Measurements from ENCODE around the gene SMYD3. TPM values are rescaled to one million over a fixed set of nuclear protein-coding genes. Genes with fewer than 3 reads are reported as not detected.

Gene SMYD3
- total RNA-seq, 2 experiments from 2014 or later: 17.1 TPM

DNA sequence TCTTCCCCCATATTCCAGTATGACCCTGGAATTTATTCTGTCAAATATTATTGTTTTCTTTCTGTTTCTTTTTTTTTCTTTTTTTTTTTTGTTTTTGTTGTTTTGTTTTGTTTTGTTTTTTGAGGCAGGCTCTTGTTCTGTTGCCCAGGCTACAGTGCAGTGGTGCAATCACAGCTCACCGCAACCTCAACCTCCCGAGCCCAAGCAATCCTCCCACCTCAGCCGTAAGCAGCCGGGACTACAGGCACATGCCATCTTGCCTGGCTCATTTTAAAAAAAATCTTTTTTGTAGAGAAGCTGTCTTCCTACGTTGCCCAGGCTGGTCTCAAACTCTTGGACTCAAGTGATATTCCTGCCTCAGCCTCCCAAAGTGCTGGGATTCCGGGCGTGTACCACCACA, 237.6 kb downstream of the SMYD3 start:
- POLR2A ChIA-PET: no interaction called here
- Mint-ChIP-seq H3K9me3 (peaks cover 4% of the 10 kb centered on the region), H3K36me3 (ENCODE audit: low read depth) (no peaks in the 10 kb centered on the region), H3K27ac (no peak overlapping the region), H3K27me3 (no peaks in the 10 kb centered on the region), H3K4me3 (no peak overlapping the region), H3K4me1 (no peaks in the 10 kb centered on the region)
- no peak for DNase-seq
- CTCF ChIA-PET: interaction anchor here (0.6 kb wide), 2 partner anchors 18 to 47 kb away, joined by 3 to 7 read pairs; no protein-coding TSS in a partner anchor

DNA sequence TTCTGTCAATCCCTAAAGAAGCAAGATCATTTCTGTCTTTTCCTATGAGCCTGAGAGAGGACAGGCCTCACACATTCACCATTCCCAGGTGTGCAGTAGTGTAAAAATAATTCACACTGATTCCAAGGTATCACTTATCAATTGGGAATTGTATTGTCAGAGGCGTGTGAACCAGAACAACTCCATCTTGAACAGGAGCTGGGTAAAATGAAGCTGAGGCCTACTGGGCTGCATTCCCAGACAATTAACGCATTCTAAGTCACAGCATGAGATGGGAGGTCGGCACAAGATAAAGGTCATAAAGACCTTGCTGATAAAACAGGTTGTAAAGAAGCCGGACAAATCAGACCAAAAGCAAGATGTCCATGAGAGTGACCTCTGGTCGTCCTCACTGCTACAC, 239.2 kb downstream of the SMYD3 start:
- H3K36me3 Mint-ChIP-seq (ENCODE audit: low read depth): no peaks in the 10 kb centered on the region
- POLR2A ChIA-PET: no interaction called here
- H3K27ac Mint-ChIP-seq: no peak overlapping the region
- no peaks in the 10 kb centered on the region for H3K4me1 Mint-ChIP-seq
- no peaks in the 10 kb centered on the region for H3K27me3 Mint-ChIP-seq
- H3K4me3 Mint-ChIP-seq: no peak overlapping the region
- no peak for DNase-seq
- H3K9me3 Mint-ChIP-seq: peaks cover 4% of the 10 kb centered on the region
- CTCF ChIA-PET: no interaction called here

DNA sequence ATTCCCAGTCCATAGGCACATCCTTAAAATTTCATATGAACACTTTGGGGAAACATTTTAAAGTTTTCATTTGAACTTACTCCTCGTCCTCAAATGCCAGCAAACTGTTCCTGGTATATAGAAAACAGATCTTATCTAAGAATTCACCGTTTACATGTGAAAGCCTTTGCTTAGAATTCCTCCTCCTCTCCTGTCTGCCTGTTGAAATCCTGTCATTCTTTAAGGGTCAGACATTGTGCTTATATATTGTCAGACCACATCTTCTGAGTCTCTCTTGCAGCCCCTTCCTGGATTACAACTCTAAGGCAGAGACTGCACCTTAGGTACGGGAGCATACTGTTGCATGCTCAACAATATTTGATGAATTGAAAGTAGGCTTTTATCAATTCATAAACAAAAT, 239.7 kb downstream of the SMYD3 start:
- Mint-ChIP-seq H3K4me1 (no peaks in the 10 kb centered on the region), H3K27ac (no peak overlapping the region), H3K9me3 (peaks cover 4% of the 10 kb centered on the region), H3K36me3 (ENCODE audit: low read depth) (no peaks in the 10 kb centered on the region), H3K27me3 (no peaks in the 10 kb centered on the region), H3K4me3 (no peak overlapping the region)
- CTCF ChIA-PET: interaction anchor here (0.6 kb wide), 1 partner anchor 501 kb away, joined by 3 read pairs; no protein-coding TSS in a partner anchor
- no peak for DNase-seq
- POLR2A ChIA-PET: no interaction called here

GRCh38 chr1:246265481-246265880, 241.6 kb downstream of the SMYD3 start:
- Mint-ChIP-seq H3K9me3 (peaks cover 7% of the 10 kb centered on the region), H3K27ac (no peak overlapping the region), H3K4me1 (no peaks in the 10 kb centered on the region), H3K4me3 (no peak overlapping the region), H3K36me3 (ENCODE audit: low read depth) (peaks cover 5% of the 10 kb centered on the region), H3K27me3 (no peaks in the 10 kb centered on the region)
- POLR2A ChIA-PET: no interaction called here
- CTCF ChIA-PET: no interaction called here
- DNase-seq: no peak

GRCh38 chr1:246262281-246262680, 244.8 kb downstream of the SMYD3 start:
- no peak overlapping the region for H3K4me3 Mint-ChIP-seq

GRCh38 chr1:246261639-246262038, 245.4 kb downstream of the SMYD3 start:
- no peak overlapping the region for H3K27ac Mint-ChIP-seq
- no peaks in the 10 kb centered on the region for H3K4me1 Mint-ChIP-seq
- H3K9me3 Mint-ChIP-seq: peaks cover 17% of the 10 kb centered on the region
- CTCF ChIA-PET: interaction anchor here (0.6 kb wide), 1 partner anchor 105 kb away, joined by 3 read pairs; no protein-coding TSS in a partner anchor
- H3K36me3 Mint-ChIP-seq (ENCODE audit: low read depth): peaks cover 7% of the 10 kb centered on the region
- H3K4me3 Mint-ChIP-seq: no peak overlapping the region
- no peaks in the 10 kb centered on the region for H3K27me3 Mint-ChIP-seq
- POLR2A ChIA-PET: no interaction called here
- DNase-seq: no peak

More at GRCh38 chr1:246262281-246262680, 244.8 kb downstream of the SMYD3 start:
- CTCF ChIA-PET: no interaction called here
- Mint-ChIP-seq H3K27ac (no peak overlapping the region), H3K27me3 (no peaks in the 10 kb centered on the region), H3K9me3 (peaks cover 17% of the 10 kb centered on the region), H3K4me1 (no peaks in the 10 kb centered on the region), H3K36me3 (ENCODE audit: low read depth) (peaks cover 7% of the 10 kb centered on the region)
- DNase-seq: no peak
- POLR2A ChIA-PET: no interaction called here

- Mint-ChIP-seq H3K27ac (no peak overlapping the region), H3K4me1 (no peaks in the 10 kb centered on the region), H3K4me3 (no peak overlapping the region), H3K36me3 (ENCODE audit: low read depth) (peaks cover 7% of the 10 kb centered on the region), H3K9me3 (peaks cover 20% of the 10 kb centered on the region), H3K27me3 (no peaks in the 10 kb centered on the region)
- ChIA-PET CTCF (no interaction called here), POLR2A (no interaction called here)
- DNase-seq: no peak
Measured at GRCh38 chr1:246258250-246258649, 248.8 kb downstream of the SMYD3 start.

DNA sequence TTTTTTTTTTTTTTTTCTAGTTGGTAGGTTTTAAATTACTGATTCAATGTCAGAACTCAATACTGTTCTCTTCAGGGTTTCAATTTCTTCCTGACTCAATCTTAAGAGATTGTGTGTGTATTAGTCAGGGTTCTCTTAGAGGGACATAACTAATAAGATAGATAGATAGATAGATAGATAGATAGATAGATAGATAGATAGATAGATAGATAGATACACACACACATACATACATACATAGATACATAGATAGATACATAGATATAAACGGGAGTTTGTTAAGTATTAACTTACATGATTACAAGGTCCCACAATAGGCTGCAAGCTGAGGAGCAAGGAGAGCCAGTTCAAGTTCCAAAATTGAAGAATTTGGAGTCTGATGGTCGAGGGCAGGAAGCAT, 251.3 kb downstream of the SMYD3 start:
- no peaks in the 10 kb centered on the region for H3K4me1 Mint-ChIP-seq
- CTCF ChIA-PET: no interaction called here
- H3K36me3 Mint-ChIP-seq (ENCODE audit: low read depth): peaks cover 2% of the 10 kb centered on the region
- POLR2A ChIA-PET: no interaction called here
- H3K9me3 Mint-ChIP-seq: peaks cover 15% of the 10 kb centered on the region
- no peak overlapping the region for H3K4me3 Mint-ChIP-seq
- H3K27ac Mint-ChIP-seq: no peak overlapping the region
- no peaks in the 10 kb centered on the region for H3K27me3 Mint-ChIP-seq
- no peak for DNase-seq

- Mint-ChIP-seq H3K36me3 (ENCODE audit: low read depth) (peaks cover 2% of the 10 kb centered on the region), H3K4me1 (no peaks in the 10 kb centered on the region), H3K4me3 (no peak overlapping the region), H3K27me3 (no peaks in the 10 kb centered on the region), H3K27ac (no peak overlapping the region), H3K9me3 (peaks cover 15% of the 10 kb centered on the region)
- ChIA-PET POLR2A (no interaction called here), CTCF (no interaction called here)
- no peak for DNase-seq
Measured at GRCh38 chr1:246254854-246255253, 252.2 kb downstream of the SMYD3 start.

DNA sequence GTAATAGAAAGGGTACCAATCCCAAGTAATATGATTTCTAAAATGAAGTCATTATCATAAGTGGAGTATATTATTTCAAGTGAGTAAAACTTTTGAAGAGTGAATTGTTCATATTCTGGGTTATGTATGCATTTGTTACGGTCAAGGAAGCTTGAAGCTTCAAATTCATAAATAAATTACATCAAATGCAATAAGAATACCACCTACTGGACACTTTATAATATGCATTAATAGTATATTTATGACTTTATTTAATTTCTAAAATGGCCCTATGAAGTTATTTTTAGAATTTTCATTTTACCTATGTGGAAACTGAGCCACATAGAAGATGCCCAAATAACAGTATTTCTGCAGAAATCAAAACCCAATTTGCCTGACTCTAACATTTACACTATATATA, 260.6 kb downstream of the SMYD3 start:
- Mint-ChIP-seq H3K27me3 (no peaks in the 10 kb centered on the region), H3K36me3 (ENCODE audit: low read depth) (no peaks in the 10 kb centered on the region), H3K4me1 (no peaks in the 10 kb centered on the region), H3K4me3 (no peak overlapping the region), H3K27ac (no peak overlapping the region), H3K9me3 (peaks cover 6% of the 10 kb centered on the region)
- ChIA-PET POLR2A (no interaction called here), CTCF (no interaction called here)
- no peak for DNase-seq

GRCh38 chr1:246245541-246245940, 261.5 kb downstream of the SMYD3 start:
- H3K9me3 Mint-ChIP-seq: peaks cover 10% of the 10 kb centered on the region
- no peaks in the 10 kb centered on the region for H3K36me3 Mint-ChIP-seq (ENCODE audit: low read depth)
- DNase-seq: no peak
- ChIA-PET CTCF (no interaction called here), POLR2A (no interaction called here)
- H3K4me1 Mint-ChIP-seq: no peaks in the 10 kb centered on the region
- H3K27me3 Mint-ChIP-seq: no peaks in the 10 kb centered on the region
- H3K4me3 Mint-ChIP-seq: no peak overlapping the region
- no peak overlapping the region for H3K27ac Mint-ChIP-seq

- CTCF ChIA-PET: no interaction called here
- Mint-ChIP-seq H3K4me1 (no peaks in the 10 kb centered on the region), H3K27me3 (no peaks in the 10 kb centered on the region), H3K4me3 (no peak overlapping the region), H3K9me3 (peaks cover 4% of the 10 kb centered on the region), H3K36me3 (ENCODE audit: low read depth) (no peaks in the 10 kb centered on the region), H3K27ac (no peak overlapping the region)
- DNase-seq: no peak
- POLR2A ChIA-PET: no interaction called here
Measured at GRCh38 chr1:246232126-246232525, 275.0 kb downstream of the SMYD3 start.

DNA sequence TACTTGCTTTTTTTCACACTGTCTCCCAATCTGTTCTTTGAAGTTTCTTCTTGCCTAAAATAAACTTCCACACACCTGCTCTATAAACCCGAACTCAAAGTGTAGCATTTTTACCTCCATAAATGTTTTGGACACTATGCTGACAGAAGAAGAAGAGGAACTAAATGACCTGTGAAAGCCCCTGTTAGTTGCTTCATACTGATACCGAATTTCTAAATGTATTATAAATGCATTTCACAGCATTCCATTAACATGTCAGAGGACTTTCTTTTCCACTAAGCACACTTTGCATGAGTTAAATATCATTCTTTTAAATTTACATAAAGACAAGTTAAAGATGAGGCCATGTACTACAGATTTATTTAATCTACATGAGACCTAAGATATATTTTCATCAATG, 281.0 kb downstream of the SMYD3 start:
- Mint-ChIP-seq H3K9me3 (peaks cover 4% of the 10 kb centered on the region), H3K4me3 (no peak overlapping the region), H3K36me3 (ENCODE audit: low read depth) (no peaks in the 10 kb centered on the region), H3K27me3 (no peaks in the 10 kb centered on the region), H3K27ac (no peak overlapping the region), H3K4me1 (no peaks in the 10 kb centered on the region)
- ChIA-PET POLR2A (no interaction called here), CTCF (no interaction called here)
- DNase-seq: no peak

DNA sequence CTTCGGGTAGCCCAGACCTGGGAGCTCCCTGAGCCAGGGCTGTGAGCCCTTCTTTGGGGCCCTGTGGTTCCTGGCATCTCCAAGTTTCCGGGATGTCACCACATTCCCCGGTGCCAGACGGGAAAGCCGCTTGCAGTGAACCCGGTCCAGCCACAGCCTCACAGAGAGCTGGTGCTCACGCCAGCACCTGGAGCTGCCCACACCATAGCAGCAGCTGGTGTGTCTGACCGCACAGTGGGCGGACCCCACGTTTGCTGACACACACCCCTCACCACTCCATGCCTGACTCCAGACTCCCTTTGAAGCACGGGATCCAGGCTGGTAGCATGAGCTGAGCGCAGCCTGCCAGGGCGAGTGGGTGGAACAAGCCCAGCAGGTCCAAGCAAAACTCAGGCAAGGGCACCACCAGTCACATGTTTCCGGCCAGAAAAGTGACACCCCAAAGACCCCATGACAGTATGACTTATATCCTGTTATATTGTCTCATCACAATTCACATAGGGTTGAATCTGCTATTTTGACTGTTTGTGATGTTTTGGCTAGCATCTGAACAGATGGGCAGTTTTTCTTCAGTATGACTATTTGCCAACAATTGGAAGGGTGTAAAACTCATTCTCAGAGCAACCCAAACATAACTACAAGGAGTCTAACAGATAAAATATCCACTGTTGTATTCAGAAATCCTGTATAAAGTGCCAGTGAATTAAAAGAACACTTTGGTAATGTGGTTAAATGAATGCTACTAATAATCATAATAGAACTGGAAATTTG, 285.4 kb downstream of the SMYD3 start:
- no peak overlapping the region for H3K27ac Mint-ChIP-seq
- H3K4me1 Mint-ChIP-seq: no peaks in the 10 kb centered on the region
- H3K36me3 Mint-ChIP-seq (ENCODE audit: low read depth): no peaks in the 10 kb centered on the region
- H3K4me3 Mint-ChIP-seq: no peak overlapping the region
- CTCF ChIA-PET: no interaction called here
- DNase-seq: no peak
- peaks cover 4% of the 10 kb centered on the region for H3K9me3 Mint-ChIP-seq
- H3K27me3 Mint-ChIP-seq: no peaks in the 10 kb centered on the region
- POLR2A ChIA-PET: no interaction called here

All from activated CD4-positive, alpha-beta T cell treated with anti-CD3 and anti-CD28 coated beads, Interleukin-2, amount 10 ng/mL, durations not matched to agents 7 days and 5 days (primary cell).